ENCODE results near the gene TNNT1. TPM values are rescaled to one million over a fixed set of nuclear protein-coding genes. Genes with fewer than 3 reads are reported as not detected.

Gene TNNT1
- total RNA-seq, 6 donors from 2014 or later: 1.3 to 31.2 (median 2.4) TPM; not detected in 1

DNA sequence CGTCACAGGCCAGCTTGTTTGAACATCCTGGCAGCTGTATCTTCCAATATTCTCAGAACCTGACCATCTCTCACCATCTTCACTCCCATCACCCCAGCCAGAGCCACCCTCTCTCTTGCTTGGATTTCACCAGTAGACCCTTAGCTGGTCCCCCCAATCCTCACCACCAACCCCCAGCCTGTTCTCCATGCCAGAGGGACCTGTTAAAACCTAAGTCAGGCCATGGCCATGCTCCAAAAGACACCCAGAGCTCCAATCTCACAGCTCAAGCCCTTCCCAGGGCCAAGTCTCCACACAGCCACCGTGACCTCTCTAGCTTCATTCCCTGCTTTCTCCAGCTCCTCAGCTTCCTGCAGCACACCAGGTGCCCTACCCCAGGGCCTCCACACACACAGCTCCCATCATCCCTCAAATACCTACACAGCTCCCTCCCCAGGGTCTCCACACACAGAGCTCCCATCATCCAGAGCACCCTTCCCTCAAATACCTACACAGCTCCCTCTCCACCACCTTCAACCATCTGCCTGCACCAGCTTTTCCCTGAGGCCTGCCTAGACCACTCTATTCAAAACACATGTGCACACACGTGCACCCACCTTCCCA lies 59.6 kb downstream of the TNNT1 start:
- TF ChIP-seq, protein P1, sequence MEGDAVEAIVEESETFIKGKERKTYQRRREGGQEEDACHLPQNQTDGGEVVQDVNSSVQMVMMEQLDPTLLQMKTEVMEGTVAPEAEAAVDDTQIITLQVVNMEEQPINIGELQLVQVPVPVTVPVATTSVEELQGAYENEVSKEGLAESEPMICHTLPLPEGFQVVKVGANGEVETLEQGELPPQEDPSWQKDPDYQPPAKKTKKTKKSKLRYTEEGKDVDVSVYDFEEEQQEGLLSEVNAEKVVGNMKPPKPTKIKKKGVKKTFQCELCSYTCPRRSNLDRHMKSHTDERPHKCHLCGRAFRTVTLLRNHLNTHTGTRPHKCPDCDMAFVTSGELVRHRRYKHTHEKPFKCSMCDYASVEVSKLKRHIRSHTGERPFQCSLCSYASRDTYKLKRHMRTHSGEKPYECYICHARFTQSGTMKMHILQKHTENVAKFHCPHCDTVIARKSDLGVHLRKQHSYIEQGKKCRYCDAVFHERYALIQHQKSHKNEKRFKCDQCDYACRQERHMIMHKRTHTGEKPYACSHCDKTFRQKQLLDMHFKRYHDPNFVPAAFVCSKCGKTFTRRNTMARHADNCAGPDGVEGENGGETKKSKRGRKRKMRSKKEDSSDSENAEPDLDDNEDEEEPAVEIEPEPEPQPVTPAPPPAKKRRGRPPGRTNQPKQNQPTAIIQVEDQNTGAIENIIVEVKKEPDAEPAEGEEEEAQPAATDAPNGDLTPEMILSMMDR (IDR thresholded peaks at IDR 0.05): no peak
- TF ChIP-seq POLR2A (IDR thresholded peaks at IDR 0.05): no peak
- no peak for TF ChIP-seq EP300 (IDR thresholded peaks at IDR 0.05)
- TF ChIP-seq POLR2AphosphoS5 (IDR thresholded peaks at IDR 0.05): no peak
- Histone ChIP-seq H3K9me3 (no peaks in the 10 kb centered on the region), H3K27me3 (peaks cover 0 to 7% (median 2%) of the 10 kb centered on the region in 4 donors), H3K36me3 (peaks cover 11 to 37% (median 32%) of the 10 kb centered on the region in 4 donors), H3K4me3 (no peak overlapping the region), H3K27ac (no peak overlapping the region), H3K4me1 (peaks cover 17 to 27% (median 27%) of the 10 kb centered on the region in 4 donors)
- WGBS, 2 donors: 93 to 96% methylated on average over 3 of the region's 3 CpGs
- DNase-seq: no peak
- no peak for ATAC-seq (ENCODE audit: low FRiP score in 2 of 2)

DNA sequence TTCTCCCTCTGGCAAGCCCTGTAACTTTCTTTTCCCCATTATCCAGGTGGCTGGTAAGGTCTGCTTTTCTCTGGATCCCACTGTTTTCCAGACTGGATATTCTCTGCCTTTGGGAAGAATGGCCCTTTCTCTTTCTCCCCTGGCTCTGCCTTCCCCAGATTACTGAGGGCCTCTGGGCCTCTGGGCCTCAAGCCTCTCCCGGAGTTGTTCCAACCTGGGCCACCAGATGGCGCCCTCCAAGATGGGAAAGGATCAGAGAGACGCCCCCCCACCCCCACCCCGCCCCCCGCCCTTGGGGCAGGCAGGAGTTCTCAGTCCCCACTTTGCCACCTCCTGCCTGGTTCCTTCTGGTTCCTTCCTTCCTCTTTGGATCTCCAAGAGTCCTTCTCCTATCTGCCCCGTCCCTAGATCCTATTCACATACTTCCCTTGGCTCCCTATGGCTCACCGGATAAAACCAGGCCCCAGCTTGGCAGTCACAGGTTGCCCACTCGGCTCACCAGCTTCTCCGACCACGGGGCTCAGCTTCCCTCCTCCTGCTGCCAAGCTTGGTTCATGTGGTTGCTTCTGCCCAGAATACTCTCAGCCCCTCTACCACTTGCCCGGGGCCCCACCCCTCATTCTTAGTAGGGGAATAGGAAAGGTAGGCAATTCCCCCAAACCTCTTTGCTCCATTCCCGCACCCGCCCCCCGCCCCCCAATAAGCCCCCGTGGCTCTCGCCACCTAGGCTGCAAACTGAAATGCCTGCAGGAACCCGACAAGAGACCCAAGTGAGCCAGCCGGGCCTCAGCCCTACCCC lies 60.3 kb downstream of the TNNT1 start:
- no peaks in the 10 kb centered on the region for H3K9me3 ChIP-seq
- WGBS, 2 donors: 58 to 71% methylated on average over 13 to 15 of the region's 18 CpGs
- TF ChIP-seq, protein P1 (IDR thresholded peaks at IDR 0.05): peak; percentile 27 to 86 (median 44)
- TF ChIP-seq EP300 (IDR thresholded peaks at IDR 0.05): no peak
- peaks cover 11 to 34% (median 29%) of the 10 kb centered on the region in 4 donors for H3K36me3 ChIP-seq
- peaks cover 17 to 27% (median 27%) of the 10 kb centered on the region in 4 donors for H3K4me1 ChIP-seq
- ATAC-seq (ENCODE audit: low FRiP score in 2 of 2) (peak in 1 of 2 donors; percentile 63), DNase-seq (peak in 1 of 2 donors; percentile 55)
- H3K27me3 ChIP-seq: peaks cover 0 to 10% (median 3%) of the 10 kb centered on the region in 4 donors
- peak overlapping the region in 1 of 4 donors; percentile 5 for H3K27ac ChIP-seq
- no peak overlapping the region for H3K4me3 ChIP-seq

DNA sequence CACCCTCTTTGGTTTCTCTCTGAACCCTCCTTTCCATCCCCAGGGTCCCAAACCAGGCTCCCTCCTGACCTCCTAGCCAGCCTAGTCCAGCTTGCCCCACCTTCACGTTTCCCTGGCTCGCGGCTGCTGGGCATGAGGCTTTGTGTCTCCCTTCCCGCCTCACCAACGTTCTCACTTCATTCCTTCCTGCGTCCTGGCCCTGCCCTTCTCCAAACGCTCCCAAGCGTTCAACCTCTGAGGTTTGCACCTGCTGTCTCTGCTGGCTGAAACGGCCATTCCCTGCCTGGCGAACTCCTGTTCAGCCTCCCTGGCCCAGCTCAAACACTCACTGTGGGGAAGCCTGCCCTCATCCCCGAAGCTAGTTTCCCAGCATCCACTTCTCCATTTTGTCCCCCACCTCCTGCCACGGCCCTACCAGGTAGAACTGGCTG lies 61.0 kb downstream of the TNNT1 start:
- 74 to 77% methylated on average over 12 of the region's 12 CpGs for WGBS, 2 donors
- H3K4me3 ChIP-seq: peak overlapping the region in 2 of 4 donors; percentile 50

DNA sequence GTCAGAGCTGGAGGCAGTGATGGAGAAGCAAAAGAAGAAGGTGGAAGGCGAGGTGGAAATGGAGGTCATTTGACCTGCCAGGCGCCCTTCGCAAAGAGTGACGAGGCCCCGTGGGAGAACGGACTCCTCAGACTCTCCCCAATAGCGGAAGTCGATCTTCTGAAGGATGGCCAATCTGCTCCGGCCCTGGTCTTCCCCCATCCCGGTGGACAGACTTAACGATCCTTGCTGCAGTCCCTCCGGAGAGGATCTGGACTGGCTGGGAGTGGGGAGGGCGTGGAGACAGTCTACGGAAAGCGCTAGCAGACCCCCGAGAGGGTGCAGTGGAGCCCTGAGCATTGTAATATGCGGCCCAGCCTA lies 61.5 kb downstream of the TNNT1 start:
- peaks cover 17 to 30% (median 27%) of the 10 kb centered on the region in 4 donors for H3K4me1 ChIP-seq
- H3K4me3 ChIP-seq: peak overlapping the region; percentile 24 to 50 (median 44)
- 53 to 58% methylated on average over 14 to 15 of the region's 17 CpGs for WGBS, 2 donors
- peak overlapping the region in 2 of 4 donors; percentile 5 to 8 for H3K27ac ChIP-seq
- ATAC-seq (ENCODE audit: low FRiP score in 2 of 2) (peak in 1 of 2 donors; percentile 13), DNase-seq (no peak)
- peaks cover 0 to 21% (median 7%) of the 10 kb centered on the region in 4 donors for H3K27me3 ChIP-seq
- TF ChIP-seq EP300 (IDR thresholded peaks at IDR 0.05) (no peak), POLR2AphosphoS5 (IDR thresholded peaks at IDR 0.05) (no peak), POLR2A (IDR thresholded peaks at IDR 0.05) (no peak)
- TF ChIP-seq, protein P1 (IDR thresholded peaks at IDR 0.05): no peak
- H3K9me3 ChIP-seq: no peaks in the 10 kb centered on the region
- H3K36me3 ChIP-seq: peaks cover 11 to 28% (median 23%) of the 10 kb centered on the region in 4 donors

More for the DNA sequence above, 61.0 kb downstream of the TNNT1 start:
- no peak for TF ChIP-seq POLR2AphosphoS5 (IDR thresholded peaks at IDR 0.05)
- no peak for TF ChIP-seq POLR2A (IDR thresholded peaks at IDR 0.05)
- TF ChIP-seq, protein P1 (IDR thresholded peaks at IDR 0.05): no peak
- no peak for TF ChIP-seq EP300 (IDR thresholded peaks at IDR 0.05)
- Histone ChIP-seq H3K4me1 (peaks cover 17 to 27% (median 27%) of the 10 kb centered on the region in 4 donors), H3K27me3 (peaks cover 0 to 17% (median 5%) of the 10 kb centered on the region in 4 donors), H3K9me3 (no peaks in the 10 kb centered on the region), H3K36me3 (peaks cover 11 to 33% (median 28%) of the 10 kb centered on the region in 4 donors), H3K27ac (peak overlapping the region in 2 of 4 donors; percentile 5 to 8)
- ATAC-seq (ENCODE audit: low FRiP score in 2 of 2) (no peak), DNase-seq (no peak)

Data from upper lobe of left lung (tissue), 6 donors.